Right lobe of liver (tissue), 6 donors: ENCODE measurements around the gene CEP112. TPM values are rescaled to one million over a fixed set of nuclear protein-coding genes. Genes with fewer than 3 reads are reported as not detected.

ENCODE experiments used
- ATAC-seq, 4 donors: fragments of 200-7000 bp; cut with Tn5 transposase; one replicate each; pipeline ENCODE4 v1.9.1; 2020; ENCODE audit warnings: mild to moderate bottlenecking in 4 of 4, moderate library complexity in 4 of 4
- DNase-seq, 3 donors: peaks; one replicate each; pipeline ENCODE4 v3.0.0-alpha.2; 2020
- H3K27ac ChIP-seq, 3 donors: fragments of 200-600 bp; one replicate each; pipeline ENCODE4 v1.8.0; 2022
- H3K27me3 ChIP-seq, 2 donors: fragments of 200-600 bp; one replicate each; pipeline ENCODE4 v1.8.0; 2022
- H3K36me3 ChIP-seq, 4 donors: fragments of 200-600 bp; sonication (generic) in 1 of 4; one replicate each; pipeline versions ENCODE4 v1.5.1 to v1.8.0; 2017 to 2022; ENCODE audit warnings: control low read depth in 1 of 4
- H3K4me1 ChIP-seq, 4 donors: fragments of 200-600 bp; sonication (generic) in 1 of 4; one replicate each; pipeline versions ENCODE4 v1.5.1 to v1.8.0; 2017 to 2022; ENCODE audit warnings: control low read depth in 1 of 4
- H3K4me3 ChIP-seq, 3 donors: fragments of 200-600 bp; one replicate each; pipeline ENCODE4 v1.8.0; 2022
- H3K9me3 ChIP-seq, 4 donors: fragments of 200-600 bp; sonication (generic) in 1 of 4; one replicate each; pipeline versions ENCODE4 v1.5.1 to v1.8.0; 2017 to 2022; ENCODE audit warnings: control low read depth in 1 of 4
- CTCF ChIP-seq, 4 donors: fragments of 200-600 bp in 3 of 4; fragments of 450-650 bp in 1 of 4; IDR thresholded peaks; one replicate each; pipeline versions ENCODE4 v1.5.1 to v1.8.0; 2016 to 2022; ENCODE audit warnings: antibody characterized with exemption in 4 of 4, mild to moderate bottlenecking in 2 of 4
- POLR2A ChIP-seq: fragments of 450-650 bp; IDR thresholded peaks from one replicate; pipeline ENCODE4 v1.6.1; 2017; ENCODE audit warnings: antibody characterized with exemption, mild to moderate bottlenecking
- WGBS: methylation state at CpG from one replicate; pipeline ENCODE4 v1.1.6; 2018; ENCODE audit warnings: low coverage, low lambda C conversion rate; ENCODE audit not compliant: insufficient coverage; ENCODE audit errors: missing lambda C conversion rate; 5-methylcytosine and 5-hydroxymethylcytosine counted together
- intact Hi-C, 2 donors: fragments of 100-400 bp; cut with DNase I; formaldehyde crosslinking; loops; one replicate each; pipeline versions ENCODE4 v1.11.2 to v1.14.1; 2022
- total RNA-seq, 6 experiments: library from RNA; depleted of rRNA in 2 of 6; stranded (reverse); fragments of >200 nt in 2 of 6; fragmentation: NEBNext Ultra II Directional in 3 of 6; extraction: Animal tissue kit (Norgen Biotek cat#: 25700) in 3 of 6; gene quantifications; one replicate each; pipeline versions ENCODE4 v1.1.0 to v1.2.4, GENCODE V29; 2016 to 2023
- donor health status: DM: no; HTN: yes; CAD: no.
- donor health status: DM: no; HTN: no; CAD: no.
- donor health status: DM: no; HTN: no; CAD: no.
- donor health status: DM: no; HTN: yes; CAD: no.
- donor health status: DM: no; HTN: yes; CAD: no.

The CEP112 gene
- total RNA-seq, 6 experiments from 2014 or later = 2.2 to 4.6 (median 3.9) TPM

- ATAC-seq (no peak), DNase-seq (no peak)
- Histone ChIP-seq H3K4me3 (no peak overlapping the region), H3K36me3 (no peaks in the 10 kb centered on the region), H3K27me3 (no peaks in the 10 kb centered on the region), H3K9me3 (no peaks in the 10 kb centered on the region), H3K27ac (no peak overlapping the region), H3K4me1 (no peaks in the 10 kb centered on the region)
- intact Hi-C loops = no loop called here
- TF ChIP-seq POLR2A = no peak
- TF ChIP-seq CTCF (IDR thresholded peaks at IDR 0.05) = no peak
These were observed 8.4 kb downstream of the CEP112 start for GRCh38 chr17:66183529-66183928.

- ATAC-seq (no peak), DNase-seq (no peak)
- Histone ChIP-seq H3K27ac (no peak overlapping the region), H3K4me3 (no peak overlapping the region), H3K9me3 (no peaks in the 10 kb centered on the region), H3K36me3 (no peaks in the 10 kb centered on the region), H3K4me1 (no peaks in the 10 kb centered on the region), H3K27me3 (no peaks in the 10 kb centered on the region)
- no peak for TF ChIP-seq CTCF (IDR thresholded peaks at IDR 0.05)
- intact Hi-C loops = no loop called here
- 78% methylated on average over 4 of the region's 4 CpGs for WGBS
These were observed 13.3 kb downstream of the CEP112 start for GRCh38 chr17:66178642-66179041.

- peak; percentile 72 to 86 (median 78) for ATAC-seq
- no peak overlapping the region for H3K4me3 ChIP-seq
- no peaks in the 10 kb centered on the region for H3K36me3 ChIP-seq
- H3K4me1 ChIP-seq = no peaks in the 10 kb centered on the region
- H3K9me3 ChIP-seq = no peaks in the 10 kb centered on the region
- no peak for TF ChIP-seq POLR2A
- no peak for TF ChIP-seq CTCF (IDR thresholded peaks at IDR 0.05)
- no peaks in the 10 kb centered on the region for H3K27me3 ChIP-seq
- intact Hi-C loops = no loop called here
- no peak overlapping the region for H3K27ac ChIP-seq
- peak in 1 of 3 donors; percentile 49 for DNase-seq
These were observed 14.9 kb downstream of the CEP112 start for GRCh38 chr17:66177048-66177447.

- DNase-seq (no peak), ATAC-seq (no peak)
- WGBS = 38% methylated on average over 1 of the region's 1 CpG
- Histone ChIP-seq H3K4me1 (no peaks in the 10 kb centered on the region), H3K4me3 (no peak overlapping the region), H3K9me3 (no peaks in the 10 kb centered on the region), H3K27me3 (no peaks in the 10 kb centered on the region), H3K27ac (no peak overlapping the region), H3K36me3 (no peaks in the 10 kb centered on the region)
- no peak for TF ChIP-seq POLR2A
- no peak for TF ChIP-seq CTCF (IDR thresholded peaks at IDR 0.05)
- intact Hi-C loops = no loop called here
These were observed 16.0 kb downstream of the CEP112 start for GRCh38 chr17:66175892-66176291.

- Histone ChIP-seq H3K27me3 (no peaks in the 10 kb centered on the region), H3K9me3 (no peaks in the 10 kb centered on the region), H3K4me1 (no peaks in the 10 kb centered on the region), H3K27ac (no peak overlapping the region), H3K36me3 (no peaks in the 10 kb centered on the region), H3K4me3 (no peak overlapping the region)
- no peak for TF ChIP-seq CTCF (IDR thresholded peaks at IDR 0.05)
- no peak for TF ChIP-seq POLR2A
- DNase-seq (no peak), ATAC-seq (no peak)
- 53% methylated on average over 2 of the region's 2 CpGs for WGBS
- intact Hi-C loops = no loop called here
These were observed 19.2 kb downstream of the CEP112 start for GRCh38 chr17:66172691-66173223.
